Mammary epithelial cell (primary cell): ENCODE results near the gene FILIP1.

Experiments
- CTCF ChIP-seq, 2 donors: IDR thresholded peaks in 1 of 2; conservative IDR thresholded peaks in 1 of 2; 2 replicates each; pipeline ENCODE4 v1.5.1; 2011 to 2012; ENCODE audit warnings: inconsistent platforms in 2 of 2, low read length in 2 of 2, mild to moderate bottlenecking in 2 of 2, control low read depth in 1 of 2, low read depth in 1 of 2; ENCODE audit not compliant: insufficient read depth in 1 of 2; ENCODE audit errors: extremely low read depth in 1 of 2
- EZH2 ChIP-seq: IDR thresholded peaks from 2 replicates; pipeline ENCODE4 v1.6.1; 2012; ENCODE audit warnings: low read length, inconsistent platforms, borderline replicate concordance

DNA sequence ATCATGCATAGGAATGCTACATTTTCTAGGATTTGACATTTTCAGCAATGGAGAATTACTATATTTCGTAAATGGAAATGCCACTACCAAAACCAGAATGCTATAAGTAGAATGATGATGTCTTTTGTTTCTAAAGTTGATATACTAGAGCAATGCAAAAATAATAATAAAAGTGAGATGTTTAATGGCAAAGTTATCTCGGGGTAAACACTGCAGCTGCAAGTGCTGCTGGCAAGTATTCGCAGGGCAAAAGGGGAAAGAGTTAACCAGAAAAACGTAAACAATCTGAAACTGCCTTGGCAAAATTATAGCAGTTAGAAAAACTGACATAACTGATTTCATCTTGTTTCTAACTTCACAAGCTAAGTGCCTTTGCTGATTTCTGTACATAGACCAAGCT lies 45.5 kb upstream of the FILIP1 start:
- no peak for TF ChIP-seq EZH2
- no peak for TF ChIP-seq CTCF (conservative IDR thresholded peaks at IDR 0.05 in 1 of 2, IDR thresholded peaks at IDR 0.05 in 1 of 2; ENCODE audit: extremely low read depth in 1 of 2, insufficient read depth in 1 of 2, low read depth in 1 of 2, low read length in 2 of 2)
